ENCODE measurements around the gene C4orf50.

The C4orf50 gene

GRCh38 chr4:6019316-6020263 is 1.4 kb upstream of the C4orf50 start:
- Histone ChIP-seq H3K9me3 (ENCODE audit: control insufficient read depth in 1 of 2, low read length in 2 of 2) (no peaks in the 10 kb centered on the region), H3K4me1 (ENCODE audit: control insufficient read depth in 1 of 2, insufficient read depth in 2 of 2, low read length in 2 of 2) (no peaks in the 10 kb centered on the region), H3K27me3 (ENCODE audit: control insufficient read depth in 1 of 2, insufficient read depth in 2 of 2, low read length in 2 of 2) (no peaks in the 10 kb centered on the region), H3K27ac (ENCODE audit: low read depth, low read length) (no peak overlapping the region), H3K36me3 (ENCODE audit: control insufficient read depth in 1 of 2, insufficient read depth in 2 of 2, low read length in 2 of 2) (no peaks in the 10 kb centered on the region), H3K9ac (ENCODE audit: low read depth in 1 of 2, low read length in 2 of 2) (no peak overlapping the region), H3K4me3 (ENCODE audit: low read depth in 1 of 2, low read length in 2 of 2) (no peak overlapping the region)

DNA sequence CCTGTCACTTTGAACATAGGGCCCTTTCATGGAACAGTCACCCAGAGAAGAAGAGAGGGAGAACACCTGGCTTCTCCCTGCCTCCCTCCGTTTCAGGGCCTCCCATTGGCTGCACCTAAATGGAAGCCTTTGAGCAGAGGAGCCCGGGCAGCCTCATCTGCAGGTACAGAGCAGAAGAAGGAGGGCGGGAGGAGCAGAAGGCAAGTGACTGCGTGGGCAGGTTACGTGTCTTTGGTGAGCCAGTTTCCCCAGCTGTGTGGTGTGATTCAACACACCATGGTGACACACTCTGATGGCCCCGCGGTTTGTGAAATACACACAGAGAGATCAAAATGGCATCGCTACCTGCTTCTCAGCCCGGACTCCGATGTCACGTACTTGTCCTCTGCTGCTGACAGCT is 431 bp downstream of the C4orf50 start:
- Histone ChIP-seq H3K27ac (ENCODE audit: low read depth, low read length) (no peak overlapping the region), H3K4me3 (ENCODE audit: low read depth in 1 of 2, low read length in 2 of 2) (no peak overlapping the region), H3K9me3 (ENCODE audit: control insufficient read depth in 1 of 2, low read length in 2 of 2) (no peaks in the 10 kb centered on the region), H3K36me3 (ENCODE audit: control insufficient read depth in 1 of 2, insufficient read depth in 2 of 2, low read length in 2 of 2) (no peaks in the 10 kb centered on the region), H3K9ac (ENCODE audit: low read depth in 1 of 2, low read length in 2 of 2) (no peak overlapping the region), H3K27me3 (ENCODE audit: control insufficient read depth in 1 of 2, insufficient read depth in 2 of 2, low read length in 2 of 2) (no peaks in the 10 kb centered on the region), H3K4me1 (ENCODE audit: control insufficient read depth in 1 of 2, insufficient read depth in 2 of 2, low read length in 2 of 2) (no peaks in the 10 kb centered on the region)

- H3K36me3 ChIP-seq (ENCODE audit: control insufficient read depth in 1 of 2, insufficient read depth in 2 of 2, low read length in 2 of 2), result no peaks in the 10 kb centered on the region
- no peak overlapping the region for H3K9ac ChIP-seq (ENCODE audit: low read depth in 1 of 2, low read length in 2 of 2)
- no peaks in the 10 kb centered on the region for H3K9me3 ChIP-seq (ENCODE audit: control insufficient read depth in 1 of 2, low read length in 2 of 2)
- H3K27ac ChIP-seq (ENCODE audit: low read depth, low read length), result no peak overlapping the region
- H3K4me3 ChIP-seq (ENCODE audit: low read depth in 1 of 2, low read length in 2 of 2), result no peak overlapping the region
- no peaks in the 10 kb centered on the region for H3K27me3 ChIP-seq (ENCODE audit: control insufficient read depth in 1 of 2, insufficient read depth in 2 of 2, low read length in 2 of 2)
- H3K4me1 ChIP-seq (ENCODE audit: control insufficient read depth in 1 of 2, insufficient read depth in 2 of 2, low read length in 2 of 2), result no peaks in the 10 kb centered on the region
These were observed 1.2 kb downstream of the C4orf50 start for GRCh38 chr4:6017030-6017429.

- Histone ChIP-seq H3K36me3 (ENCODE audit: control insufficient read depth in 1 of 2, insufficient read depth in 2 of 2, low read length in 2 of 2) (no peaks in the 10 kb centered on the region), H3K4me1 (ENCODE audit: control insufficient read depth in 1 of 2, insufficient read depth in 2 of 2, low read length in 2 of 2) (no peaks in the 10 kb centered on the region), H3K27ac (ENCODE audit: low read depth, low read length) (no peak overlapping the region), H3K9me3 (ENCODE audit: control insufficient read depth in 1 of 2, low read length in 2 of 2) (no peaks in the 10 kb centered on the region), H3K4me3 (ENCODE audit: low read depth in 1 of 2, low read length in 2 of 2) (no peak overlapping the region), H3K27me3 (ENCODE audit: control insufficient read depth in 1 of 2, insufficient read depth in 2 of 2, low read length in 2 of 2) (peaks cover 7 to 11% of the 10 kb centered on the region in 2 donors), H3K9ac (ENCODE audit: low read depth in 1 of 2, low read length in 2 of 2) (no peak overlapping the region)
These were observed 4.7 kb downstream of the C4orf50 start for GRCh38 chr4:6013564-6013963.

DNA sequence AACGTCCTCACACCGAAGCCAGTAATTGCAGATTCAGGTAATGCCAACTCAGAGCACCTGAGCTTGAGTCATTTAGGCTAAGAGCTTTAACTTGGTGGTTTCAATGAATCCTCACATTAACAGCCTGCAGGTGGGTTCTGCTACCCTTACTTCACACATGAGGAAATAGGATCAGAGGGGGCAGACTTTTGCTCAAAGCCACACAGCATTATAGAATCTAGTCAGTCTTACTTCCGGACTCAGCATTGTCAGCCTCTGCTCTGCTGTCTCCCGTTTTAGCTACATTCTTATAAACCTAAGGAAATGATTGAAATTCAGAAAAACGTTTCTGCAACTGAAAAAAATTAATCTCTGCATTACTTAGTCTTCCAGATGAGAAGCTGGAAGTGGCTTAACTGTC is 6.0 kb downstream of the C4orf50 start:
- Histone ChIP-seq H3K4me1 (ENCODE audit: control insufficient read depth in 1 of 2, insufficient read depth in 2 of 2, low read length in 2 of 2) (no peaks in the 10 kb centered on the region), H3K9ac (ENCODE audit: low read depth in 1 of 2, low read length in 2 of 2) (no peak overlapping the region), H3K27me3 (ENCODE audit: control insufficient read depth in 1 of 2, insufficient read depth in 2 of 2, low read length in 2 of 2) (peaks cover 7 to 11% of the 10 kb centered on the region in 2 donors)

GRCh38 chr4:6011686-6012085 is 6.5 kb downstream of the C4orf50 start:
- peaks cover 7 to 15% of the 10 kb centered on the region in 2 donors for H3K27me3 ChIP-seq (ENCODE audit: control insufficient read depth in 1 of 2, insufficient read depth in 2 of 2, low read length in 2 of 2)
- no peaks in the 10 kb centered on the region for H3K9me3 ChIP-seq (ENCODE audit: control insufficient read depth in 1 of 2, low read length in 2 of 2)

More for the DNA sequence above, 6.0 kb downstream of the C4orf50 start:
- no peaks in the 10 kb centered on the region for H3K36me3 ChIP-seq (ENCODE audit: control insufficient read depth in 1 of 2, insufficient read depth in 2 of 2, low read length in 2 of 2)
- no peaks in the 10 kb centered on the region for H3K9me3 ChIP-seq (ENCODE audit: control insufficient read depth in 1 of 2, low read length in 2 of 2)
- no peak overlapping the region for H3K27ac ChIP-seq (ENCODE audit: low read depth, low read length)
- no peak overlapping the region for H3K4me3 ChIP-seq (ENCODE audit: low read depth in 1 of 2, low read length in 2 of 2)

GRCh38 chr4:6011271-6011671 is 7.0 kb downstream of the C4orf50 start:
- Histone ChIP-seq H3K9me3 (ENCODE audit: control insufficient read depth in 1 of 2, low read length in 2 of 2) (no peaks in the 10 kb centered on the region), H3K27ac (ENCODE audit: low read depth, low read length) (no peak overlapping the region), H3K27me3 (ENCODE audit: control insufficient read depth in 1 of 2, insufficient read depth in 2 of 2, low read length in 2 of 2) (peaks cover 7 to 19% of the 10 kb centered on the region in 2 donors), H3K4me1 (ENCODE audit: control insufficient read depth in 1 of 2, insufficient read depth in 2 of 2, low read length in 2 of 2) (no peaks in the 10 kb centered on the region), H3K9ac (ENCODE audit: low read depth in 1 of 2, low read length in 2 of 2) (no peak overlapping the region), H3K36me3 (ENCODE audit: control insufficient read depth in 1 of 2, insufficient read depth in 2 of 2, low read length in 2 of 2) (no peaks in the 10 kb centered on the region), H3K4me3 (ENCODE audit: low read depth in 1 of 2, low read length in 2 of 2) (no peak overlapping the region)

More at GRCh38 chr4:6011686-6012085, 6.5 kb downstream of the C4orf50 start:
- H3K9ac ChIP-seq (ENCODE audit: low read depth in 1 of 2, low read length in 2 of 2), result no peak overlapping the region
- H3K27ac ChIP-seq (ENCODE audit: low read depth, low read length), result no peak overlapping the region
- no peaks in the 10 kb centered on the region for H3K4me1 ChIP-seq (ENCODE audit: control insufficient read depth in 1 of 2, insufficient read depth in 2 of 2, low read length in 2 of 2)
- H3K4me3 ChIP-seq (ENCODE audit: low read depth in 1 of 2, low read length in 2 of 2), result no peak overlapping the region
- no peaks in the 10 kb centered on the region for H3K36me3 ChIP-seq (ENCODE audit: control insufficient read depth in 1 of 2, insufficient read depth in 2 of 2, low read length in 2 of 2)

- Histone ChIP-seq H3K27ac (ENCODE audit: low read depth, low read length) (no peak overlapping the region), H3K4me3 (ENCODE audit: low read depth in 1 of 2, low read length in 2 of 2) (no peak overlapping the region), H3K27me3 (ENCODE audit: control insufficient read depth in 1 of 2, insufficient read depth in 2 of 2, low read length in 2 of 2) (peaks cover 7 to 19% of the 10 kb centered on the region in 2 donors), H3K4me1 (ENCODE audit: control insufficient read depth in 1 of 2, insufficient read depth in 2 of 2, low read length in 2 of 2) (no peaks in the 10 kb centered on the region), H3K9me3 (ENCODE audit: control insufficient read depth in 1 of 2, low read length in 2 of 2) (no peaks in the 10 kb centered on the region), H3K9ac (ENCODE audit: low read depth in 1 of 2, low read length in 2 of 2) (no peak overlapping the region), H3K36me3 (ENCODE audit: control insufficient read depth in 1 of 2, insufficient read depth in 2 of 2, low read length in 2 of 2) (no peaks in the 10 kb centered on the region)
These were observed 7.4 kb downstream of the C4orf50 start for GRCh38 chr4:6010789-6011188.

GRCh38 chr4:6009452-6009851 is 8.8 kb downstream of the C4orf50 start:
- no peak overlapping the region for H3K9ac ChIP-seq (ENCODE audit: low read depth in 1 of 2, low read length in 2 of 2)
- H3K4me3 ChIP-seq (ENCODE audit: low read depth in 1 of 2, low read length in 2 of 2), result no peak overlapping the region
- peaks cover 7 to 19% of the 10 kb centered on the region in 2 donors for H3K27me3 ChIP-seq (ENCODE audit: control insufficient read depth in 1 of 2, insufficient read depth in 2 of 2, low read length in 2 of 2)
- H3K36me3 ChIP-seq (ENCODE audit: control insufficient read depth in 1 of 2, insufficient read depth in 2 of 2, low read length in 2 of 2), result no peaks in the 10 kb centered on the region
- H3K4me1 ChIP-seq (ENCODE audit: control insufficient read depth in 1 of 2, insufficient read depth in 2 of 2, low read length in 2 of 2), result no peaks in the 10 kb centered on the region
- H3K9me3 ChIP-seq (ENCODE audit: control insufficient read depth in 1 of 2, low read length in 2 of 2), result peaks cover 0 to 2% of the 10 kb centered on the region in 2 donors
- no peak overlapping the region for H3K27ac ChIP-seq (ENCODE audit: low read depth, low read length)

- Histone ChIP-seq H3K27me3 (ENCODE audit: control insufficient read depth in 1 of 2, insufficient read depth in 2 of 2, low read length in 2 of 2) (peaks cover 7 to 19% of the 10 kb centered on the region in 2 donors), H3K9ac (ENCODE audit: low read depth in 1 of 2, low read length in 2 of 2) (no peak overlapping the region), H3K4me1 (ENCODE audit: control insufficient read depth in 1 of 2, insufficient read depth in 2 of 2, low read length in 2 of 2) (no peaks in the 10 kb centered on the region), H3K27ac (ENCODE audit: low read depth, low read length) (no peak overlapping the region), H3K4me3 (ENCODE audit: low read depth in 1 of 2, low read length in 2 of 2) (no peak overlapping the region), H3K9me3 (ENCODE audit: control insufficient read depth in 1 of 2, low read length in 2 of 2) (peaks cover 0 to 8% of the 10 kb centered on the region in 2 donors), H3K36me3 (ENCODE audit: control insufficient read depth in 1 of 2, insufficient read depth in 2 of 2, low read length in 2 of 2) (no peaks in the 10 kb centered on the region)
These were observed 9.4 kb downstream of the C4orf50 start for GRCh38 chr4:6008766-6009385.
